Fibroblast of the aortic adventitia (primary cell): ENCODE data around the gene ZFAND6. TPM values are rescaled to one million over a fixed set of nuclear protein-coding genes. Genes with fewer than 3 reads are reported as not detected.

Source experiments
- DNase-seq: peaks from one replicate; pipeline ENCODE4 v3.0.0-alpha.2; 2010; ENCODE audit warnings: low read depth
- H3K4me3 ChIP-seq: 2 replicates; pipeline ENCODE4 v1.5.1; 2011; ENCODE audit warnings: low read depth, mild to moderate bottlenecking, control low read depth, low read length, moderate library complexity
- CTCF ChIP-seq: IDR thresholded peaks from 2 replicates; pipeline ENCODE4 v1.5.1; 2011; ENCODE audit warnings: mild to moderate bottlenecking, low read length, control low read depth, inconsistent platforms; ENCODE audit not compliant: insufficient read depth
- small RNA-seq: library from RNA; depleted of rRNA; stranded (forward); fragments of <200 nt; gene quantifications from one replicate; pipeline ENCODE3, GENCODE V24; 2012
- total RNA-seq: library from RNA; depleted of rRNA; stranded (reverse); fragments of >200 nt; gene quantifications from 2 replicates; pipeline ENCODE4 v1.2.3, GENCODE V29; 2012; ENCODE audit warnings: low replicate concordance

The ZFAND6 gene
- total RNA-seq, 1 donor = 125 TPM

- TF ChIP-seq CTCF = no peak
- no peak overlapping the region for H3K4me3 ChIP-seq
- no peak for DNase-seq
Observed at GRCh38 chr15:80185152-80185551, 125.7 kb downstream of the ZFAND6 start.

- H3K4me3 ChIP-seq = no peak overlapping the region
- DNase-seq = no peak
- TF ChIP-seq CTCF = no peak
Observed at GRCh38 chr15:80186066-80186465, 126.6 kb downstream of the ZFAND6 start.

GRCh38 chr15:80186597-80186996 is 127.1 kb downstream of the ZFAND6 start:
- TF ChIP-seq CTCF = no peak
- H3K4me3 ChIP-seq = no peak overlapping the region
- no peak for DNase-seq

Small RNA genes lying within 50 kb of the gene (small RNA-seq; reads per million reads assigned to genes)
- gene RF00017 = not detected

Other genes starting within 250 kb of the ZFAND6 start
- 8.2 and 8.4 TPM in 2 replicates for gene MTHFS, start 162.7 kb upstream of the ZFAND6 start, total RNA-seq
- 0.81 TPM in 1 of 2 replicates, not detected in the other for gene BCL2A1, start 88.5 kb upstream of the ZFAND6 start, total RNA-seq
- 28.9 and 38.1 TPM in 2 replicates for gene FAH, start 93.3 kb downstream of the ZFAND6 start, total RNA-seq
- not detected in 2 replicates for gene CTXND1, start 192.5 kb downstream of the ZFAND6 start, total RNA-seq